H1 (cell line): ENCODE results near the gene DISC1. TPM values are rescaled to one million over a fixed set of nuclear protein-coding genes. Genes with fewer than 3 reads are reported as not detected.

Experiments used
- CTCF ChIA-PET: fragments of 300-600 bp; sonication (Branson Sonifier 250); formaldehyde crosslinking; loops from one replicate; lab custom pipeline; 2021; ENCODE audit not compliant: partially characterized antibody; lab: Charles Lee
- POLR2A ChIA-PET: fragments of 300-600 bp; sonication (Branson Sonifier 250); formaldehyde crosslinking; loops from one replicate; lab custom pipeline; 2021; ENCODE audit warnings: inconsistent platforms; ENCODE audit not compliant: partially characterized antibody; lab: Charles Lee
- DNase-seq, 2 experiments: peaks; one replicate each; pipeline versions ENCODE4 v3.0.0 to v3.0.0-alpha.2; 2010 to 2022; ENCODE audit warnings: low spot score in 2 of 2, low read depth in 1 of 2, mixed read lengths in 1 of 2
- FAIRE-seq: peaks from 2 replicates; lab custom pipeline; 2011; peaks lifted over from hg19 to GRCh38; lab: Jason Lieb, UNC
- H2AFZ ChIP-seq: 2 replicates; pipeline ENCODE4 v1.8.1; 2012; ENCODE audit warnings: low read length, inconsistent platforms
- H2AK5ac ChIP-seq: 2 replicates; pipeline ENCODE4 v1.6.1; 2013; ENCODE audit warnings: low read depth, low read length
- H2BK120ac ChIP-seq: replicated peaks from 2 replicates; pipeline ENCODE3; 2013; ENCODE audit warnings: low read depth, low read length, inconsistent platforms
- H2BK12ac ChIP-seq: 2 replicates; pipeline ENCODE4 v1.6.1; 2013; ENCODE audit warnings: low read depth, low read length
- H2BK15ac ChIP-seq: 2 replicates; pipeline ENCODE4 v1.6.1; 2013; ENCODE audit warnings: low read length
- H2BK20ac ChIP-seq: 2 replicates; pipeline ENCODE4 v1.6.1; 2013; ENCODE audit warnings: low read length
- H2BK5ac ChIP-seq: 2 replicates; pipeline ENCODE4 v1.6.1; 2013; ENCODE audit warnings: low read depth, low read length
- H3K14ac ChIP-seq: 2 replicates; pipeline ENCODE4 v1.6.1; 2013; ENCODE audit warnings: inconsistent platforms; ENCODE audit not compliant: insufficient read length
- H3K18ac ChIP-seq: 2 replicates; pipeline ENCODE4 v1.6.1; 2013; ENCODE audit warnings: low read length; ENCODE audit errors: extremely low read depth
- H3K23ac ChIP-seq: 2 replicates; pipeline ENCODE4 v1.6.1; 2013; ENCODE audit warnings: inconsistent platforms; ENCODE audit not compliant: insufficient read length
- H3K23me2 ChIP-seq: 2 replicates; pipeline ENCODE4 v1.6.1; 2013; ENCODE audit warnings: low read depth, low read length
- H3K27ac ChIP-seq: 2 replicates; pipeline ENCODE4 v1.6.1; 2011; ENCODE audit warnings: low read depth, low read length, inconsistent platforms
- H3K27me3 ChIP-seq, 4 experiments: replicated peaks in 1 of 4; 1 replicate in 1 of 4; 2 replicates in 3 of 4; pipeline versions ENCODE4 v1.6.1 to v1.8.1; 2011 to 2013; ENCODE audit warnings: low read length in 3 of 4, mild to moderate bottlenecking in 3 of 4, inconsistent platforms in 2 of 4, mixed read lengths in 2 of 4, moderate library complexity in 1 of 4; ENCODE audit not compliant: control insufficient read depth in 3 of 4, insufficient read depth in 3 of 4; ENCODE audit errors: extremely low read depth in 1 of 4
- H3K36me3 ChIP-seq, 4 experiments: 2 replicates each; pipeline versions ENCODE4 v1.6.1 to v1.8.1; 2011 to 2013; ENCODE audit warnings: mild to moderate bottlenecking in 4 of 4, low read length in 3 of 4, moderate library complexity in 2 of 4, control low read depth in 1 of 4, inconsistent platforms in 1 of 4; ENCODE audit not compliant: insufficient read depth in 4 of 4, control insufficient read depth in 2 of 4
- H3K4ac ChIP-seq: replicated peaks from 2 replicates; pipeline ENCODE3; 2013; ENCODE audit warnings: low read length, low read depth, mixed read lengths, inconsistent platforms; ENCODE audit not compliant: insufficient read length
- H3K4me1 ChIP-seq, 4 experiments: replicated peaks in 1 of 4; 1 replicate in 1 of 4; 2 replicates in 3 of 4; pipeline versions ENCODE4 v1.6.1 to v1.8.1; 2011 to 2013; ENCODE audit warnings: low read length in 3 of 4, inconsistent platforms in 2 of 4, mixed read lengths in 1 of 4; ENCODE audit not compliant: insufficient read depth in 4 of 4, control insufficient read depth in 3 of 4
- H3K4me2 ChIP-seq, 2 experiments: 2 replicates each; pipeline versions ENCODE4 v1.6.1 to v1.8.1; 2011 to 2013; ENCODE audit warnings: low read depth in 2 of 2, low read length in 2 of 2, control low read depth in 1 of 2, inconsistent platforms in 1 of 2, mild to moderate bottlenecking in 1 of 2; ENCODE audit not compliant: insufficient read depth in 1 of 2
- H3K4me3 ChIP-seq, 4 experiments: fragments of 200-600, 300-600 bp in 1 of 4; sonication (generic), shearing (Covaris generic), sonication (Bioruptor Twin) in 1 of 4; 2 replicates each; pipeline versions ENCODE4 v1.5.1 to v1.8.1; 2011 to 2016; ENCODE audit warnings: low read length in 4 of 4, low read depth in 3 of 4, control low read depth in 2 of 4, inconsistent platforms in 2 of 4, mild to moderate bottlenecking in 2 of 4, mixed read lengths in 1 of 4, moderate library complexity in 1 of 4; ENCODE audit not compliant: insufficient read depth in 2 of 4; ENCODE audit errors: extremely low read depth in 1 of 4
- H3K56ac ChIP-seq: replicated peaks from 2 replicates; pipeline ENCODE3; 2013; ENCODE audit warnings: low read depth, mild to moderate bottlenecking, mixed read lengths, low read length, inconsistent platforms; ENCODE audit not compliant: insufficient read length
- H3K79me1 ChIP-seq: 2 replicates; pipeline ENCODE4 v1.6.1; 2013; ENCODE audit warnings: low read depth, low read length, control low read depth
- H3K79me2 ChIP-seq, 2 experiments: 2 replicates each; pipeline versions ENCODE4 v1.6.1 to v1.8.1; 2012 to 2013; ENCODE audit warnings: low read length in 2 of 2, mild to moderate bottlenecking in 2 of 2, inconsistent platforms in 1 of 2; ENCODE audit not compliant: insufficient read depth in 2 of 2, control insufficient read depth in 1 of 2
- H3K9ac ChIP-seq, 4 experiments: replicated peaks in 1 of 4; 1 replicate in 1 of 4; 2 replicates in 3 of 4; pipeline versions ENCODE4 v1.6.1 to v1.8.1; 2011 to 2013; ENCODE audit warnings: low read depth in 3 of 4, low read length in 3 of 4, control low read depth in 2 of 4, mild to moderate bottlenecking in 2 of 4, moderate library complexity in 2 of 4, inconsistent platforms in 1 of 4; ENCODE audit errors: extremely low read depth in 1 of 4
- H3K9me3 ChIP-seq, 2 experiments: 2 replicates each; pipeline versions ENCODE4 v1.6.1 to v1.8.1; 2012 to 2013; ENCODE audit warnings: mild to moderate bottlenecking in 2 of 2, moderate library complexity in 2 of 2, control low read depth in 1 of 2, inconsistent platforms in 1 of 2, low read depth in 1 of 2, low read length in 1 of 2, mixed read lengths in 1 of 2; ENCODE audit not compliant: insufficient read depth in 2 of 2
- H4K20me1 ChIP-seq, 2 experiments: replicated peaks in 1 of 2; 2 replicates each; pipeline versions ENCODE3 to v1.8.1; 2011 to 2013; ENCODE audit warnings: inconsistent platforms in 2 of 2, low read length in 2 of 2, mild to moderate bottlenecking in 1 of 2; ENCODE audit not compliant: insufficient read depth in 2 of 2, control insufficient read depth in 1 of 2
- H4K5ac ChIP-seq: 2 replicates; pipeline ENCODE4 v1.6.1; 2013; ENCODE audit warnings: low read length, low read depth, mixed read lengths, inconsistent platforms; ENCODE audit not compliant: insufficient read length
- H4K8ac ChIP-seq: 2 replicates; pipeline ENCODE4 v1.8.0; 2013; ENCODE audit warnings: mild to moderate bottlenecking, moderate library complexity, low read length, inconsistent platforms; ENCODE audit not compliant: insufficient read depth; ENCODE audit errors: extremely low read depth
- H4K91ac ChIP-seq: replicated peaks from 2 replicates; pipeline ENCODE3; 2013; ENCODE audit warnings: low read length, mixed read lengths, inconsistent platforms; ENCODE audit not compliant: insufficient read length
- JUN ChIP-seq: IDR thresholded peaks from 2 replicates; pipeline ENCODE4 v1.6.1; 2011; ENCODE audit warnings: low read depth, mild to moderate bottlenecking, improper control_type of control experiment, low read length
- MAFK ChIP-seq: IDR thresholded peaks from 2 replicates; pipeline ENCODE4 v1.6.1; 2012; ENCODE audit warnings: low read depth, mild to moderate bottlenecking, improper control_type of control experiment, low read length
- RAD21 ChIP-seq, 2 experiments: IDR thresholded peaks in 1 of 2; conservative IDR thresholded peaks in 1 of 2; 2 replicates each; pipeline ENCODE4 v1.6.1; 2011; ENCODE audit warnings: low read depth in 2 of 2, low read length in 2 of 2, improper control_type of control experiment in 1 of 2, inconsistent platforms in 1 of 2, mild to moderate bottlenecking in 1 of 2, moderate library complexity in 1 of 2
- SIN3A ChIP-seq, 2 experiments: IDR thresholded peaks in 1 of 2; conservative IDR thresholded peaks in 1 of 2; 2 replicates each; pipeline ENCODE4 v1.6.1; 2011 to 2012; ENCODE audit warnings: low read length in 2 of 2, improper control_type of control experiment in 1 of 2, low read depth in 1 of 2, mild to moderate bottlenecking in 1 of 2
- TBP ChIP-seq: IDR thresholded peaks from 2 replicates; pipeline ENCODE4 v1.6.1; 2011; ENCODE audit warnings: low read depth, low read length, improper control_type of control experiment
- WGBS, 2 experiments: shearing (Covaris generic) in 1 of 2; methylation state at CpG; one replicate each; pipeline versions ENCODE4 v1.1.6 to v1.1.7; 2013 to 2015; ENCODE audit warnings: low lambda C conversion rate in 2 of 2, mixed read lengths in 2 of 2, inconsistent platforms in 1 of 2, low coverage in 1 of 2, missing lambda C conversion rate in 1 of 2; ENCODE audit not compliant: insufficient replicate concordance in 2 of 2, insufficient coverage in 1 of 2, insufficient read length in 1 of 2; ENCODE audit errors: extremely low coverage in 1 of 2, missing lambda C conversion rate in 1 of 2; 5-methylcytosine and 5-hydroxymethylcytosine counted together
- polyA plus RNA-seq, 7 experiments: library from polyadenylated mRNA; depleted of rRNA in 3 of 7; stranded (reverse) in 5 of 7; unstranded in 2 of 7; fragments of >200 nt in 5 of 7; fragments of 200-250 nt in 2 of 7; gene quantifications; 1 replicate in 5 of 7; 2 replicates in 1 of 7; 4 replicates in 1 of 7; pipeline versions ENCODE4 v1.2.1 to v1.2.3, GENCODE V29; 2011 to 2013; ENCODE audit warnings: missing spikeins in 2 of 7, mixed read lengths in 2 of 7
- total RNA-seq: library from RNA; stranded (reverse); fragmentation: NEBNext Ultra II Directional; extraction: Animal tissue kit (Norgen Biotek cat#: 25700); gene quantifications from 2 replicates; pipeline ENCODE4 v1.2.1, GENCODE V29; 2021
- TF ChIP-seq, protein P1 (sequence below), 3 experiments: IDR thresholded peaks; 1 replicate in 2 of 3; 2 replicates in 1 of 3; pipeline versions ENCODE4 v1.5.1 to v1.6.1; 2011; ENCODE audit warnings: low read length in 3 of 3, mild to moderate bottlenecking in 3 of 3, inconsistent platforms in 2 of 3, low read depth in 1 of 3, moderate library complexity in 1 of 3; ENCODE audit not compliant: insufficient read depth in 1 of 3; ENCODE audit errors: control extremely low read depth in 1 of 3

The DISC1 gene
- total and polyA plus RNA-seq, 2 of the 8 experiments (the other 6 are each of a cell fraction or from before 2014, with no cell fraction given) = 1.1 to 3.5 TPM

DNA sequence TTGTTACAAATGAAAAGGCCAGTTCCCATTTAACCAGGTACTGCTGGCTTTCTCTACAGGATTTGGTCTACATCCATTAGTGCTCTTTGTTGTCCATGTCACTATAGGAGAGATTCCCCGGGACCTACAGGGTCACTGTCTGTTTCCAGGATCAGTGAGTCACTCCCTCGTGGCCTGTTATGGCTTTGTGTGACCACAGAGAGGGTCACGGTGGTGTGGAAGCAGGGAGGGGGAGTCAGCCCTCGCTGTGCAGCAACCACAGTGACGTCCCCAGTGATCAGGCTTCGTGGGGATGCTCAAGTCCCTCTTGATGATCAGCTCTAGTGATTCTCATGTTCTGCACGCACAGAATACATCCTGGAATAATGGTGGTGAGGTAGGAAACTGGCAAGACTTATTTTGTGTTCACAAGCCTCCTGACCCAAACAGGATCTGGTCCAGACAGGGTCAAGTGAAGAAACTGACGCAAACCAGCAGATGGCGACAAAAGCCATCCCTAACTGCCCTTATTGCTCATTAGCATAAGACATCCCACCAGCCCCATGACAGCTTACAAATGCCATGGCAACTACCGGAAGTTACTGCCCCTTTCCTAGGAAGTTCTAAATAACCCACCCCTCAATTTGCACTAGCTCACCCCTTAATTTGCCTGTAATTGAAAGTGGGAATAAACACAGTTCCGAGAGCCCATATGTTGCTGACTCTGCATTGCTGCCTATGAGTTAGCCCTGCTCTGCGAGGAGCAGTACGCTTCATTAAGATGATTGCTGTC is 98.5 kb downstream of the DISC1 start:
- Histone ChIP-seq H2BK15ac (no peak overlapping the region), H3K56ac (no peak overlapping the region), H3K4me2 (no peak overlapping the region), H4K5ac (no peak overlapping the region), H3K27ac (no peak overlapping the region), H4K91ac (no peak overlapping the region), H2BK20ac (no peak overlapping the region), H2AK5ac (peak overlapping the region; percentile 45; the same call in 1 of the 2 replicates), H2BK12ac (0 out of 2 replicates have a peak overlapping the region, but pooled peaks have one; percentile 41), H3K27me3 (no peaks in the 10 kb centered on the region), H3K9me3 (no peaks in the 10 kb centered on the region), H3K23me2 (no peaks in the 10 kb centered on the region), H3K79me2 (no peaks in the 10 kb centered on the region), H3K9ac (no peak overlapping the region), H4K20me1 (no peaks in the 10 kb centered on the region), H3K36me3 (no peaks in the 10 kb centered on the region), H2BK5ac (no peak overlapping the region), H4K8ac (no peak overlapping the region; the same call in 1 of the 2 replicates), H3K79me1 (no peaks in the 10 kb centered on the region), H3K4ac (no peak overlapping the region), H3K4me3 (no peak overlapping the region), H3K14ac (no peak overlapping the region), H2BK120ac (no peak overlapping the region), H3K4me1 (peaks cover 0 to 4% (median 0%) of the 10 kb centered on the region in 4 experiments; a peak in 1 of 7 replicates), H3K23ac (no peak overlapping the region), H2AFZ (peak overlapping the region; percentile 66; the same call in 1 of the 2 replicates), H3K18ac (no peak overlapping the region)
- FAIRE-seq = peak; percentile 98
- ChIA-PET POLR2A (no interaction called here), CTCF (interaction anchor here (0.6 to 3.3 kb wide), 18 partner anchors 10 to 424 kb away, joined by 3 to 17 read pairs (median 4); no protein-coding TSS in a partner anchor)
- peak; percentile 51 to 71 for DNase-seq
- 71% methylated on average over 13 of the region's 13 CpGs; no CpG with 5 or more reads in 1 of the 2 experiments for WGBS, 2 experiments
- TF ChIP-seq MAFK (peak; percentile 2; the same call in 1 of the 2 replicates), TBP (no peak), RAD21 (IDR thresholded peaks at IDR 0.05 in 1 of 2, conservative IDR thresholded peaks at IDR 0.05 in 1 of 2; ENCODE audit: low read depth in 2 of 2, low read length in 2 of 2) (peak; percentile 82 to 85), JUN (no peak), SIN3A (conservative IDR thresholded peaks at IDR 0.05 in 1 of 2, IDR thresholded peaks at IDR 0.05 in 1 of 2; ENCODE audit: low read depth in 1 of 2, low read length in 2 of 2) (peak in 1 of 2 experiments; percentile 43; a peak in 1 of 4 replicates)
- TF ChIP-seq, protein P1, sequence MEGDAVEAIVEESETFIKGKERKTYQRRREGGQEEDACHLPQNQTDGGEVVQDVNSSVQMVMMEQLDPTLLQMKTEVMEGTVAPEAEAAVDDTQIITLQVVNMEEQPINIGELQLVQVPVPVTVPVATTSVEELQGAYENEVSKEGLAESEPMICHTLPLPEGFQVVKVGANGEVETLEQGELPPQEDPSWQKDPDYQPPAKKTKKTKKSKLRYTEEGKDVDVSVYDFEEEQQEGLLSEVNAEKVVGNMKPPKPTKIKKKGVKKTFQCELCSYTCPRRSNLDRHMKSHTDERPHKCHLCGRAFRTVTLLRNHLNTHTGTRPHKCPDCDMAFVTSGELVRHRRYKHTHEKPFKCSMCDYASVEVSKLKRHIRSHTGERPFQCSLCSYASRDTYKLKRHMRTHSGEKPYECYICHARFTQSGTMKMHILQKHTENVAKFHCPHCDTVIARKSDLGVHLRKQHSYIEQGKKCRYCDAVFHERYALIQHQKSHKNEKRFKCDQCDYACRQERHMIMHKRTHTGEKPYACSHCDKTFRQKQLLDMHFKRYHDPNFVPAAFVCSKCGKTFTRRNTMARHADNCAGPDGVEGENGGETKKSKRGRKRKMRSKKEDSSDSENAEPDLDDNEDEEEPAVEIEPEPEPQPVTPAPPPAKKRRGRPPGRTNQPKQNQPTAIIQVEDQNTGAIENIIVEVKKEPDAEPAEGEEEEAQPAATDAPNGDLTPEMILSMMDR (IDR thresholded peaks at IDR 0.05; ENCODE audit: control extremely low read depth in 1 of 3, insufficient read depth in 1 of 3, low read depth in 1 of 3, low read length in 3 of 3) = peak; percentile 71 to 86 (median 72)
